ENCODE results near the gene PSG5.
"Not testable (repeated sequence)": the region's sequence is repeated elsewhere in the genome, so short reads cannot be mapped to it uniquely, and the experiment has no call there.

DNA sequence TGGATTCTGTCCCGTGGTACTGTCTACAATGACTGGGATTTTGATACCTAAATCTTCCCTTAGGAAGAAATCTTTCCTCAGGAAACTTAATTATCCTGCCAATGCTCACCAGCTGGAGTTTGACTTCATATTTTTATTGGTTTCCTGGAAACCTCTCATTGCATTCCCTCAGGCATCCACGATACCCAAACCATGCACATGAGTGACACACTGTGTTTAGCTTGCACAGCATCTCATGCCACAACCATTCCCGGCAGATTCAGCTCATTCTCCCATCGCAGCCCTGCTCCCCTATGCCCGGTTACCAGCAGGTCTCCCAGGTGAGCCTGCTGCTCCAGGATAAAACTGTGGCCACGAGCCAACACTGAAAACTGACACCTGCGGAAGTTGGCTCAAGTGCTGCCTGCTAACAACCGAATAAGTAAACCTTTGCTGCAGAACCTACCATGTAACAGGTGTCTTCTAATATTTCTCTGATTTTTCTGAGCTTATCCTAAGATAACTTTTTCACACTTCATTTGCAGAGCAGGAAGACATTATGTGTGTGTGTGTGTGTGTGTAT is 55.0 kb downstream of the PSG5 start:
- TF ChIP-seq, protein P1, sequence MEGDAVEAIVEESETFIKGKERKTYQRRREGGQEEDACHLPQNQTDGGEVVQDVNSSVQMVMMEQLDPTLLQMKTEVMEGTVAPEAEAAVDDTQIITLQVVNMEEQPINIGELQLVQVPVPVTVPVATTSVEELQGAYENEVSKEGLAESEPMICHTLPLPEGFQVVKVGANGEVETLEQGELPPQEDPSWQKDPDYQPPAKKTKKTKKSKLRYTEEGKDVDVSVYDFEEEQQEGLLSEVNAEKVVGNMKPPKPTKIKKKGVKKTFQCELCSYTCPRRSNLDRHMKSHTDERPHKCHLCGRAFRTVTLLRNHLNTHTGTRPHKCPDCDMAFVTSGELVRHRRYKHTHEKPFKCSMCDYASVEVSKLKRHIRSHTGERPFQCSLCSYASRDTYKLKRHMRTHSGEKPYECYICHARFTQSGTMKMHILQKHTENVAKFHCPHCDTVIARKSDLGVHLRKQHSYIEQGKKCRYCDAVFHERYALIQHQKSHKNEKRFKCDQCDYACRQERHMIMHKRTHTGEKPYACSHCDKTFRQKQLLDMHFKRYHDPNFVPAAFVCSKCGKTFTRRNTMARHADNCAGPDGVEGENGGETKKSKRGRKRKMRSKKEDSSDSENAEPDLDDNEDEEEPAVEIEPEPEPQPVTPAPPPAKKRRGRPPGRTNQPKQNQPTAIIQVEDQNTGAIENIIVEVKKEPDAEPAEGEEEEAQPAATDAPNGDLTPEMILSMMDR (IDR thresholded peaks at IDR 0.05; ENCODE audit: insufficient read depth, low read length) = not testable (repeated sequence)
- not testable (repeated sequence) for TF ChIP-seq POLR2AphosphoS5 (IDR thresholded peaks at IDR 0.05; ENCODE audit: low read depth)
